Endothelial cell of umbilical vein (primary cell): Measurements from ENCODE around the gene CECR2. TPM values are rescaled to one million over a fixed set of nuclear protein-coding genes. Genes with fewer than 3 reads are reported as not detected.

Source experiments
- BruUV-seq: library from RNA; stranded (reverse); fragments of 400-500 nt; replicated peaks from 2 replicates; lab custom pipeline; 2021; lab: Mats Ljungman, UMichigan
- CTCF ChIA-PET: fragments of 300-600, 350-600 bp; sonication (Branson Sonifier 250); formaldehyde crosslinking; loops from one replicate; lab custom pipeline; 2021; ENCODE audit warnings: antibody characterized with exemption, inconsistent platforms; lab: Charles Lee
- POLR2A ChIA-PET: fragments of 300-600, 350-600 bp; sonication (Branson Sonifier 250); formaldehyde crosslinking; loops from one replicate; lab custom pipeline; 2021; ENCODE audit warnings: antibody characterized with exemption, inconsistent platforms; lab: Charles Lee
- DNase-seq: peaks from one replicate; pipeline ENCODE4 v3.0.0-alpha.2; 2011; ENCODE audit warnings: low read depth, low spot score
- FAIRE-seq: peaks from 2 replicates; lab custom pipeline; 2011; peaks lifted over from hg19 to GRCh38; lab: Jason Lieb, UNC
- H2AFZ ChIP-seq: 2 replicates; pipeline ENCODE4 v1.6.0; 2012; ENCODE audit warnings: low read depth, low read length, control low read depth, inconsistent platforms
- H3K27ac ChIP-seq: 2 replicates; pipeline ENCODE4 v1.5.1; 2011; ENCODE audit warnings: low read depth, mild to moderate bottlenecking, control low read depth, low read length, moderate library complexity; ENCODE audit not compliant: insufficient read depth
- H3K27me3 ChIP-seq, 2 experiments: 2 replicates each; pipeline versions ENCODE4 v1.6.0 to v1.6.1; 2011; ENCODE audit warnings: low read length in 2 of 2, mixed read lengths in 1 of 2; ENCODE audit not compliant: control insufficient read depth in 2 of 2, insufficient read depth in 2 of 2
- H3K36me3 ChIP-seq, 2 experiments: 2 replicates in 1 of 2; 3 replicates in 1 of 2; pipeline ENCODE4 v1.5.1; 2011; ENCODE audit warnings: low read length in 2 of 2, mild to moderate bottlenecking in 1 of 2, moderate library complexity in 1 of 2; ENCODE audit not compliant: control insufficient read depth in 2 of 2, insufficient read depth in 2 of 2; ENCODE audit errors: extremely low read depth in 1 of 2
- H3K4me1 ChIP-seq: 3 replicates; pipeline ENCODE4 v1.5.1; 2011; ENCODE audit warnings: mild to moderate bottlenecking, low read length; ENCODE audit not compliant: control insufficient read depth, insufficient read depth; ENCODE audit errors: extremely low read depth
- H3K4me2 ChIP-seq: 2 replicates; pipeline ENCODE4 v1.6.1; 2011; ENCODE audit warnings: low read length, control low read depth, mixed read lengths; ENCODE audit not compliant: insufficient read depth
- H3K4me3 ChIP-seq, 3 experiments: fragments of 200-600 bp in 1 of 3; sonication (generic), shearing (Covaris generic) in 1 of 3; replicated peaks in 1 of 3; 2 replicates each; pipeline ENCODE4 v1.5.1; 2011 to 2016; ENCODE audit warnings: control low read depth in 3 of 3, low read length in 3 of 3, mild to moderate bottlenecking in 2 of 3, inconsistent platforms in 1 of 3, low read depth in 1 of 3, moderate library complexity in 1 of 3; ENCODE audit not compliant: insufficient read depth in 1 of 3
- H3K79me2 ChIP-seq: 2 replicates; pipeline ENCODE4 v1.6.0; 2012; ENCODE audit warnings: low read length, inconsistent platforms; ENCODE audit not compliant: control insufficient read depth, insufficient read depth
- H3K9ac ChIP-seq: replicated peaks from 2 replicates; pipeline ENCODE3; 2011; ENCODE audit warnings: low read length, control low read depth; ENCODE audit not compliant: insufficient read depth; ENCODE audit errors: extremely low read depth
- H3K9me1 ChIP-seq: replicated peaks from 3 replicates; pipeline ENCODE4 v1.6.0; 2011; ENCODE audit warnings: mild to moderate bottlenecking, low read length; ENCODE audit not compliant: control insufficient read depth, insufficient read depth; ENCODE audit errors: extremely low read depth
- H3K9me3 ChIP-seq: replicated peaks from 2 replicates; pipeline ENCODE4 v1.5.1; 2012; ENCODE audit warnings: low read length, inconsistent platforms; ENCODE audit not compliant: control insufficient read depth, insufficient read depth
- H4K20me1 ChIP-seq: replicated peaks from 2 replicates; pipeline ENCODE3; 2011; ENCODE audit warnings: mild to moderate bottlenecking, low read length; ENCODE audit not compliant: control insufficient read depth, insufficient read depth; ENCODE audit errors: extremely low read depth
- EZH2 ChIP-seq: IDR thresholded peaks from 2 replicates; pipeline ENCODE4 v1.6.1; 2012; ENCODE audit warnings: borderline replicate concordance, low read depth, mild to moderate bottlenecking, moderate library complexity, low read length, inconsistent platforms; ENCODE audit not compliant: severe bottlenecking
- FOS ChIP-seq: IDR thresholded peaks from 2 replicates; pipeline ENCODE4 v1.6.1; 2011; ENCODE audit warnings: mild to moderate bottlenecking, low read length, moderate library complexity, borderline replicate concordance; ENCODE audit not compliant: insufficient read depth
- GATA2 ChIP-seq: IDR thresholded peaks from 2 replicates; pipeline ENCODE4 v1.7.0; 2011; ENCODE audit warnings: low read depth, mild to moderate bottlenecking, moderate library complexity, mixed read lengths, low read length; ENCODE audit not compliant: insufficient read length, insufficient read depth
- JUN ChIP-seq: IDR thresholded peaks from 2 replicates; pipeline ENCODE4 v1.6.1; 2011; ENCODE audit warnings: borderline replicate concordance, low read depth; ENCODE audit not compliant: insufficient read length, insufficient read depth
- MYC ChIP-seq: IDR thresholded peaks from one replicate; pipeline ENCODE4 v1.6.1; 2011; ENCODE audit warnings: mild to moderate bottlenecking, low read depth, low read length
- POLR2A ChIP-seq: IDR thresholded peaks from 2 replicates; pipeline ENCODE4 v1.6.1; 2012; ENCODE audit warnings: low read depth, mild to moderate bottlenecking, control low read depth, low read length
- POLR2AphosphoS5 ChIP-seq: IDR thresholded peaks from 2 replicates; pipeline ENCODE4 v1.6.1; 2012; ENCODE audit warnings: low read depth, mild to moderate bottlenecking, control low read depth, low read length, moderate library complexity; ENCODE audit not compliant: insufficient read depth
- dilution Hi-C: fragments of 300-500 bp; cut with MboI; formaldehyde crosslinking; loops from one replicate; pipeline ENCODE4 v1.15.0; 2019; ENCODE audit warnings: low sequenced_read_pairs; ENCODE audit not compliant: extremely low pct_ligation_motif_present
- intact Hi-C: fragments of 100-400 bp; cut with micrococcal nuclease; formaldehyde crosslinking; loops from one replicate; pipeline ENCODE4 v1.10.0; 2022
- polyA plus RNA-seq, 4 experiments: library from polyadenylated mRNA; depleted of rRNA in 3 of 4; stranded (reverse) in 3 of 4; unstranded in 1 of 4; fragments of >200 nt; gene quantifications; 2 replicates each; pipeline versions ENCODE4 v1.2.1 to v1.2.3, GENCODE V29; 2011 to 2012; ENCODE audit warnings: missing spikeins in 1 of 4
- total RNA-seq: library from RNA; stranded (reverse); gene quantifications from 2 replicates; pipeline ENCODE4 v1.2.3, GENCODE V29; 2021
- TF ChIP-seq, protein P1 (sequence below), 2 donors: IDR thresholded peaks; 1 replicate in 1 of 2; 2 replicates in 1 of 2; pipeline ENCODE4 v1.5.1; 2011; ENCODE audit warnings: low read length in 2 of 2, mild to moderate bottlenecking in 2 of 2, moderate library complexity in 2 of 2, control low read depth in 1 of 2, inconsistent platforms in 1 of 2, low read depth in 1 of 2; ENCODE audit not compliant: insufficient read depth in 1 of 2; ENCODE audit errors: extremely low read depth in 1 of 2
- TF ChIP-seq, protein P2 (sequence below): IDR thresholded peaks from 2 replicates; pipeline ENCODE4 v1.6.1; 2011; ENCODE audit not compliant: insufficient read depth, insufficient read length

Gene CECR2
- total and polyA plus RNA-seq, 2 donors (not counting 3 experiments of a cell fraction or from before 2014, with no cell fraction given) = 0.01 TPM; not detected in 1

- dilution Hi-C loops = no loop called here
- H2AFZ ChIP-seq = no peak overlapping the region
- ChIA-PET CTCF (interaction anchor here (0.6 to 3.9 kb wide), 80 partner anchors 8 to 1434 kb away, joined by 3 to 215 read pairs (median 5); partner anchors contain the start of genes ADA2, CECR2, HDHD5 and IL17RA), POLR2A (interaction anchor here (0.7 to 1.6 kb wide), 2 partner anchors 330 to 351 kb away, joined by 3 to 4 read pairs; no protein-coding TSS in a partner anchor)
- DNase-seq (peak; percentile 79), FAIRE-seq (peak; percentile 79)
- H3K79me2 ChIP-seq = no peaks in the 10 kb centered on the region
- H3K9me3 ChIP-seq = no peaks in the 10 kb centered on the region
- no peaks in the 10 kb centered on the region for H4K20me1 ChIP-seq
- BruUV-seq = no TSS peak
- H3K27ac ChIP-seq = no peak overlapping the region
- no peak overlapping the region for H3K4me2 ChIP-seq
- intact Hi-C loops = loop anchor here (1.0 kb wide), 6 partner anchors 134 to 584 kb away; no protein-coding TSS in a partner anchor
- H3K4me3 ChIP-seq = no peak overlapping the region
- no peaks in the 10 kb centered on the region for H3K9me1 ChIP-seq
- H3K4me1 ChIP-seq = no peaks in the 10 kb centered on the region
- no peaks in the 10 kb centered on the region for H3K36me3 ChIP-seq
- H3K27me3 ChIP-seq = peaks cover 0 to 2% of the 10 kb centered on the region in 2 experiments
- TF ChIP-seq, protein P1, sequence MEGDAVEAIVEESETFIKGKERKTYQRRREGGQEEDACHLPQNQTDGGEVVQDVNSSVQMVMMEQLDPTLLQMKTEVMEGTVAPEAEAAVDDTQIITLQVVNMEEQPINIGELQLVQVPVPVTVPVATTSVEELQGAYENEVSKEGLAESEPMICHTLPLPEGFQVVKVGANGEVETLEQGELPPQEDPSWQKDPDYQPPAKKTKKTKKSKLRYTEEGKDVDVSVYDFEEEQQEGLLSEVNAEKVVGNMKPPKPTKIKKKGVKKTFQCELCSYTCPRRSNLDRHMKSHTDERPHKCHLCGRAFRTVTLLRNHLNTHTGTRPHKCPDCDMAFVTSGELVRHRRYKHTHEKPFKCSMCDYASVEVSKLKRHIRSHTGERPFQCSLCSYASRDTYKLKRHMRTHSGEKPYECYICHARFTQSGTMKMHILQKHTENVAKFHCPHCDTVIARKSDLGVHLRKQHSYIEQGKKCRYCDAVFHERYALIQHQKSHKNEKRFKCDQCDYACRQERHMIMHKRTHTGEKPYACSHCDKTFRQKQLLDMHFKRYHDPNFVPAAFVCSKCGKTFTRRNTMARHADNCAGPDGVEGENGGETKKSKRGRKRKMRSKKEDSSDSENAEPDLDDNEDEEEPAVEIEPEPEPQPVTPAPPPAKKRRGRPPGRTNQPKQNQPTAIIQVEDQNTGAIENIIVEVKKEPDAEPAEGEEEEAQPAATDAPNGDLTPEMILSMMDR (IDR thresholded peaks at IDR 0.05; ENCODE audit: extremely low read depth in 1 of 2, insufficient read depth in 1 of 2, low read depth in 1 of 2, low read length in 2 of 2) = peak; percentile 43 to 46
- TF ChIP-seq GATA2 = no peak
- H3K9ac ChIP-seq = no peak overlapping the region
These were observed 132.5 kb downstream of the CECR2 start for GRCh38 chr22:17501679-17502285.

DNA sequence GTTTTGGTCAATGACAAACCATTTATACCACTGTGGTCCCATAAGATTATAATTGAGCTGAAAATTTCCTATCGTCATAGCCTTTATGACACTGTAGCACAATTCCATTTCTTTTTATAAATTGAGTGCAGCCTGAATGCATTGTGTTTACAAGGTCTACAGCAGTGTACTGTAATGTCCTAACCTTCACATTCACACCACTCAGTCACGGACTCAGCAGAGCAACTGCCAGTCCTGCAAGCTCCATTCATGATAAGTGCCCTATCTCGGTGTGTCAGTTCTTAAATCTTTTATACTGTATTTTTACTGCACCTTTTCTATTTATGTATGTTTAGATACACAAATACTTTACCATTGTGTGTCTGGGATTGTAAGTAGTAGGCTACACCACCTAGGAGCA is 138.8 kb downstream of the CECR2 start:
- Histone ChIP-seq H3K9ac (no peak overlapping the region), H3K4me1 (no peaks in the 10 kb centered on the region), H3K36me3 (no peaks in the 10 kb centered on the region), H3K27me3 (no peaks in the 10 kb centered on the region), H3K4me2 (no peak overlapping the region), H3K4me3 (no peak overlapping the region), H3K27ac (no peak overlapping the region), H2AFZ (no peak overlapping the region), H4K20me1 (no peaks in the 10 kb centered on the region), H3K9me1 (no peaks in the 10 kb centered on the region), H3K9me3 (no peaks in the 10 kb centered on the region), H3K79me2 (no peaks in the 10 kb centered on the region)
- ChIA-PET CTCF (interaction anchor here (0.6 to 2.4 kb wide), 2 partner anchors 337 kb away, joined by 3 to 9 read pairs; no protein-coding TSS in a partner anchor), POLR2A (no interaction called here)
- no peak for FAIRE-seq
- no peak for DNase-seq
- intact Hi-C loops (no loop called here), dilution Hi-C loops (no loop called here)
- BruUV-seq = no TSS peak
- TF ChIP-seq GATA2 (no peak), JUN (no peak), POLR2A (no peak), EZH2 (no peak), POLR2AphosphoS5 (no peak), FOS (no peak), MYC (no peak)
- TF ChIP-seq, protein P1 (IDR thresholded peaks at IDR 0.05; ENCODE audit: extremely low read depth in 1 of 2, insufficient read depth in 1 of 2, low read depth in 1 of 2, low read length in 2 of 2) = no peak
- TF ChIP-seq, protein P2, sequence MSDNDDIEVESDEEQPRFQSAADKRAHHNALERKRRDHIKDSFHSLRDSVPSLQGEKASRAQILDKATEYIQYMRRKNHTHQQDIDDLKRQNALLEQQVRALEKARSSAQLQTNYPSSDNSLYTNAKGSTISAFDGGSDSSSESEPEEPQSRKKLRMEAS = no peak
